Muscle layer of colon (tissue), 2 donors: ENCODE data around the gene TESK2.

Experiments
- H3K27ac ChIP-seq: one replicate; pipeline ENCODE4 v1.7.0; 2013; ENCODE audit warnings: low read depth, mild to moderate bottlenecking, low read length, moderate library complexity
- H3K27me3 ChIP-seq, 2 donors: one replicate each; pipeline ENCODE4 v1.7.0; 2013; ENCODE audit warnings: low read length in 2 of 2, mild to moderate bottlenecking in 2 of 2; ENCODE audit not compliant: insufficient read depth in 2 of 2, control insufficient read depth in 1 of 2
- H3K36me3 ChIP-seq: one replicate; pipeline ENCODE4 v1.7.0; 2013; ENCODE audit warnings: mild to moderate bottlenecking, low read length; ENCODE audit not compliant: insufficient read depth
- H3K4me1 ChIP-seq: one replicate; pipeline ENCODE4 v1.7.0; 2013; ENCODE audit warnings: mild to moderate bottlenecking, low read length; ENCODE audit not compliant: insufficient read depth
- H3K4me3 ChIP-seq, 2 donors: one replicate each; pipeline ENCODE4 v1.7.0; 2013; ENCODE audit warnings: low read length in 2 of 2, low read depth in 1 of 2, mild to moderate bottlenecking in 1 of 2, moderate library complexity in 1 of 2
- H3K9ac ChIP-seq: one replicate; pipeline ENCODE4 v1.7.0; 2013; ENCODE audit warnings: low read length
- H3K9me3 ChIP-seq: one replicate; pipeline ENCODE4 v1.7.0; 2013; ENCODE audit warnings: mild to moderate bottlenecking, low read length
- donor health status: abdominal sarcoma.
- donor health status: Adenocarcinoma of cecum.

Gene TESK2

GRCh38 chr1:45356186-45356585 lies 134.8 kb downstream of the TESK2 start:
- no peaks in the 10 kb centered on the region for H3K9me3 ChIP-seq
- peaks cover 12% of the 10 kb centered on the region for H3K4me1 ChIP-seq
- H3K9ac ChIP-seq, result no peak overlapping the region
- H3K36me3 ChIP-seq, result no peaks in the 10 kb centered on the region
- H3K27ac ChIP-seq, result no peak overlapping the region
- H3K27me3 ChIP-seq, result no peaks in the 10 kb centered on the region
- H3K4me3 ChIP-seq, result no peak overlapping the region

DNA sequence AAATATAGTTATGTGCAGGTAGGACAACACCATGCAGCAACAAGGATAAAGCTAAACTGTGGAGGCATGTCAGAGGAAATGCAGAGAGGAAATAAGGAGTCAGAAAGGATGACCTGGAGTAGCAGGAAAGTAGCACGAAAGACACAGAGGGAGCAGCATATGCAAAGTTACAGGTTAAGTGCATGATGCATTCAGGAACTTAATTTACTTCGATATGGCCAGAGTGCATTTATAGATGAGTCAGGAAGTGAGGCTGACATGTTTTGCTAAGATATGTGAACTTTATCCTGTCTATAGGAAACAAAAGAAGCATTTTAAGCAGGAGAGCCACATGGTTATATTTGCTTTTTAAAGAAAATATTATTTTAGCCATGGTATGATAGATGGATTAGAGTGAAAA lies 135.3 kb downstream of the TESK2 start:
- Histone ChIP-seq H3K4me1 (peaks cover 8% of the 10 kb centered on the region), H3K4me3 (no peak overlapping the region), H3K27ac (no peak overlapping the region), H3K27me3 (no peaks in the 10 kb centered on the region), H3K9me3 (no peaks in the 10 kb centered on the region), H3K36me3 (no peaks in the 10 kb centered on the region), H3K9ac (no peak overlapping the region)

- Histone ChIP-seq H3K9me3 (no peaks in the 10 kb centered on the region), H3K9ac (no peak overlapping the region), H3K4me1 (no peaks in the 10 kb centered on the region), H3K36me3 (no peaks in the 10 kb centered on the region), H3K27me3 (no peaks in the 10 kb centered on the region), H3K27ac (no peak overlapping the region), H3K4me3 (no peak overlapping the region)
Observed at GRCh38 chr1:45354838-45355237, 136.1 kb downstream of the TESK2 start.

GRCh38 chr1:45353685-45354084 lies 137.3 kb downstream of the TESK2 start:
- Histone ChIP-seq H3K27ac (no peak overlapping the region), H3K36me3 (no peaks in the 10 kb centered on the region), H3K27me3 (no peaks in the 10 kb centered on the region), H3K9me3 (no peaks in the 10 kb centered on the region), H3K4me3 (no peak overlapping the region), H3K4me1 (peaks cover 10% of the 10 kb centered on the region), H3K9ac (no peak overlapping the region)

DNA sequence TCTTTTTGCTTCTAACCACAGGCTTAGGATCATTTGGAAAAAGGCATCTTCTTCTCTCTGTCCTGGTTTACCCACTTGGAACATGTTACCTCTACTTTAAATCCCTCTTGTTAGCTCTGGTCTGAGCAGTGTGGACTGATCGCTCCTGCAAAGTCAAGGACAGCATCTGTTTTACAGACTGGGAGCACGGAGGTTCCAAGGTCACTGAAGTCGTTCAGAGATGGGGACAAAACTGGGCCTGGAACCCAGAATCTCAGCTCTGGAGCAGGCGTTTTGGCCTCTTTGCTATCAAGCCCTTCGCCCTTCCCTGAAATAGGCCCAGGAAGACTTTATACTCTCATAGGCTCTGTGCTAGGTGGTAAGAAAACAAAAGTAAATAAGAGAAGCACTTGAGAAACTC lies 139.5 kb downstream of the TESK2 start:
- Histone ChIP-seq H3K9ac (no peak overlapping the region), H3K9me3 (no peaks in the 10 kb centered on the region), H3K27ac (no peak overlapping the region), H3K27me3 (no peaks in the 10 kb centered on the region), H3K36me3 (no peaks in the 10 kb centered on the region), H3K4me1 (peaks cover 22% of the 10 kb centered on the region), H3K4me3 (no peak overlapping the region)

GRCh38 chr1:45348966-45349677 lies 141.8 kb downstream of the TESK2 start:
- Histone ChIP-seq H3K27me3 (no peaks in the 10 kb centered on the region), H3K9ac (no peak overlapping the region), H3K36me3 (peaks cover 8% of the 10 kb centered on the region), H3K9me3 (no peaks in the 10 kb centered on the region), H3K4me3 (no peak overlapping the region), H3K27ac (peak overlapping the region; percentile 41), H3K4me1 (peaks cover 22% of the 10 kb centered on the region)

GRCh38 chr1:45348609-45348965 lies 142.4 kb downstream of the TESK2 start:
- Histone ChIP-seq H3K36me3 (peaks cover 13% of the 10 kb centered on the region), H3K4me1 (peaks cover 22% of the 10 kb centered on the region), H3K4me3 (no peak overlapping the region), H3K9ac (no peak overlapping the region), H3K27me3 (no peaks in the 10 kb centered on the region), H3K9me3 (no peaks in the 10 kb centered on the region), H3K27ac (peak overlapping the region; percentile 41)

- peaks cover 22% of the 10 kb centered on the region for H3K4me1 ChIP-seq
- H3K27ac ChIP-seq, result peak overlapping the region; percentile 41
- H3K27me3 ChIP-seq, result no peaks in the 10 kb centered on the region
- no peaks in the 10 kb centered on the region for H3K9me3 ChIP-seq
- H3K36me3 ChIP-seq, result peaks cover 19% of the 10 kb centered on the region
- H3K4me3 ChIP-seq, result no peak overlapping the region
- H3K9ac ChIP-seq, result no peak overlapping the region
Observed at GRCh38 chr1:45348020-45348419, 142.9 kb downstream of the TESK2 start.

DNA sequence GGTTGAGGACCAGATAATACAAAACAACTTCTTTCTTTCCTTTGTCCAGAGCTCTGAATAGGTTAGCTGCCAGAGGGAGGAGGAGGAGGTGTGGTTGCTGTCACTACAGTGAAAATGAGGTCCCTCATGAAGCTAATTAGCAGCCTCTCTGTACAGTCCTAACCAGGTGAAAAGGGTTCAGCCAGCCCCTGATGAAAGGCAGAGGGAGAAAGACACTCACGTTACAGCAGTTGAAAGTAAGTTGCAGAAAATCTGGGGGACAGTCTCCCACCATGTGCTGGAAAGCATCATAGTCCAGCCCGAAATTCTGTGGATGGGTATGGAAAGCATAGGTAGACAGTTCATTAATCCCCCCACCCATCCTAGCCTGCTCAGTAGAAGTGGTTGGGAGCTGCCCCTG lies 144.5 kb downstream of the TESK2 start:
- H3K36me3 ChIP-seq, result peaks cover 34% of the 10 kb centered on the region

DNA sequence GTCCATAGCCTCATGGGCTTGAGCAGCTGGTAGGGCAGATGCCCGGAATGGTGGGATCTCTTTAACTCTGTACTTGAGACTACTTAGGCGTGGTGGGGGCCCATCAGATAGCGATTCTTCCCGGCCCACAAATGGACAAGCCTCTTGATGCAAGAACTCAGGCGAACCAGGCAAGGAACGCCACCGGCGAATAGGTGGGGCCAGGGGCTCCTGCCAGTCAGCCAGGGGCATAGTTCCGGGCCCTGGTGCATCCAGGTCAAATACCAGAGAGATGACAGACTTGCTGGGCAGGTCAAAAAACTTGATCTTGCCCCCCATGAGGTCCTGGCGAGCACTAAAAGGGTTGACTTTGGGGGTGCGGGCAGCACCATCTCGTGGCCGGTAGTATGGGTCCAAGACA lies 145.9 kb downstream of the TESK2 start:
- H3K27ac ChIP-seq, result no peak overlapping the region
- H3K36me3 ChIP-seq, result peaks cover 40% of the 10 kb centered on the region
- H3K9ac ChIP-seq, result no peak overlapping the region
- no peaks in the 10 kb centered on the region for H3K9me3 ChIP-seq
- no peaks in the 10 kb centered on the region for H3K27me3 ChIP-seq
- no peak overlapping the region for H3K4me3 ChIP-seq
- peaks cover 37% of the 10 kb centered on the region for H3K4me1 ChIP-seq

More for the DNA sequence above, 144.5 kb downstream of the TESK2 start:
- no peak overlapping the region for H3K27ac ChIP-seq
- H3K4me3 ChIP-seq, result no peak overlapping the region
- no peaks in the 10 kb centered on the region for H3K9me3 ChIP-seq
- H3K27me3 ChIP-seq, result no peaks in the 10 kb centered on the region
- peaks cover 28% of the 10 kb centered on the region for H3K4me1 ChIP-seq
- H3K9ac ChIP-seq, result no peak overlapping the region

DNA sequence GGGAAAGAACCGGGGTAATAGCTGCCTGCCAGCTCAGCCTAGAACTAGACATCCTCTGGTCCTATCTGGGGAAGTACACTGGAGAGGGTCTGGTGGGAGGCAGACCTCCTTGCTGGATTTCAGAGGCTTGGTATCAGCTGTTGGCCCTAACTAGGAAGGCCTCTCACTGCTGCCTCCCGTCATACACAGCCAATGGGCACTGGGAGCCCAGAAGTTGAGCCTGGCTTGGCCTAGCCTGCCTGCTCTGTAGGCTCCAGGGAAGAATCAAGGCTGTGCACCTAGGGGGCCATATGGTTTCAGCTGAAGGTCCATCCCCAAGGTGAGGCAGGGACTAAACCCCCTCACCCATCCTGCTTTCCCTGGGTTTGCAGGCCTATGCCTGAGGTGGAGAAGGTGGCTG lies 146.5 kb downstream of the TESK2 start:
- no peak overlapping the region for H3K4me3 ChIP-seq
- H3K36me3 ChIP-seq, result peaks cover 40% of the 10 kb centered on the region
- peaks cover 35% of the 10 kb centered on the region for H3K4me1 ChIP-seq
- H3K9ac ChIP-seq, result no peak overlapping the region
- no peaks in the 10 kb centered on the region for H3K27me3 ChIP-seq
- H3K9me3 ChIP-seq, result no peaks in the 10 kb centered on the region
- H3K27ac ChIP-seq, result no peak overlapping the region

DNA sequence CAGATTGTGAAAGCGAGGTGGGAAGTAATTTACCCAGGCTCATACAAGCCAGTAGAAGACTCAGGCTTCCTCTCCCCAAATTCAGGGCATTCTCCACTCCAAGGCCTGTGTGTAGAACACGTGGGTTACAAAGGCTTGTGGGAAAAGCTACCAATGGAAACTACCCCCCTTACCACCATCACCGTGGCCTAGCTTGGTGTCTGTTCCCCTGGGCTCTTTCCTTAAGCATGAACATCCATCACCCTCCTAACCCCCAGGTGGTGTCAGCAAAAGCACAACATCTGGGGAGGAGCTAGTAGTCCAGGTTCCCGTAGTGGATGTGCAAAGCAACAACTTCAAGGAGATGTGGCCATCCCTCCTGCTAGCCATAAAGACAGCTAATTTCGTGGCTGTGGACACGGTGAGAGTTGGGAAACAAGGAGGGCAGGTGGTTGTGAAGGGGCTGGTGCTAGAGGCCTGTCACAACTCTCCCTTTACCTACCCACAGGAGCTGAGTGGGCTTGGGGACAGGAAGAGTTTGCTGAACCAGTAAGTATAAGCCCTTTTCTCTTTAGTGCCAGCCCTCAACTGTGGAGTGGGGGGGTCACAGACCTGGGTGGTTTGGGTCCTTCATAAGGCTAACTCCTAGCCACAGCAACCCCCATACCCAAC lies 150.0 kb downstream of the TESK2 start:
- H3K4me1 ChIP-seq, result peaks cover 16% of the 10 kb centered on the region
- H3K9ac ChIP-seq, result peak overlapping the region; percentile 91
- H3K27me3 ChIP-seq, result no peaks in the 10 kb centered on the region
- peak overlapping the region; percentile 96 for H3K27ac ChIP-seq
- peak overlapping the region; percentile 72 to 93 for H3K4me3 ChIP-seq
- peaks cover 40% of the 10 kb centered on the region for H3K36me3 ChIP-seq
- H3K9me3 ChIP-seq, result no peaks in the 10 kb centered on the region
